GM12878 (cell line): Measurements from ENCODE around the gene USP4. TPM values are rescaled to one million over a fixed set of nuclear protein-coding genes. Genes with fewer than 3 reads are reported as not detected.

Source experiments
- ATAC-seq: fragments of 200-7000 bp; cut with Tn5 transposase; 3 replicates; pipeline ENCODE4 v1.9.1; 2020; ENCODE audit warnings: mild to moderate bottlenecking, moderate library complexity
- BruUV-seq: library from RNA; stranded (reverse); fragments of 400-500 nt; replicated peaks from 2 replicates; lab custom pipeline; 2021; lab: Mats Ljungman, UMichigan
- CTCF ChIA-PET: fragments of 300-600 bp; sonication (Branson Sonifier 250); formaldehyde crosslinking; extraction: SDS; loops from one replicate; lab custom pipeline; 2021; ENCODE audit warnings: inconsistent platforms; lab: Yijun Ruan, JAX
- POLR2A ChIA-PET: fragments of 350-600 bp; formaldehyde crosslinking; extraction: SDS; loops from one replicate; lab custom pipeline; 2021; ENCODE audit warnings: inconsistent platforms; lab: Charles Lee
- RAD21 ChIA-PET: fragments of 300-600 bp; sonication (Branson Sonifier 250); formaldehyde crosslinking; loops from one replicate; lab custom pipeline; 2023; ENCODE audit warnings: antibody characterized with exemption; ENCODE audit not compliant: unreplicated experiment; lab: Charles Lee
- SMC1A ChIA-PET: fragments of 300-600 bp; sonication (Branson Sonifier 250); formaldehyde crosslinking; loops from one replicate; lab custom pipeline; 2023; ENCODE audit not compliant: unreplicated experiment, uncharacterized antibody; lab: Charles Lee
- DNase-seq: peaks from one replicate; pipeline ENCODE4 v3.0.0-alpha.2; 2011; ENCODE audit warnings: low read depth, low spot score
- FAIRE-seq: peaks from 3 replicates; lab custom pipeline; 2011; peaks lifted over from hg19 to GRCh38; lab: Jason Lieb, UNC
- H2AFZ ChIP-seq: 2 replicates; pipeline ENCODE4 v1.6.0; 2011; ENCODE audit warnings: low read depth, low read length, control low read depth; ENCODE audit not compliant: control insufficient read depth
- H3K27ac ChIP-seq: 2 replicates; pipeline ENCODE4 v1.5.1; 2011; ENCODE audit warnings: control low read depth; ENCODE audit not compliant: control insufficient read depth, insufficient read depth
- H3K27me3 ChIP-seq, 2 experiments: replicated peaks in 1 of 2; 2 replicates each; pipeline versions ENCODE4 v1.6.0 to v1.6.1; 2011; ENCODE audit warnings: low read length in 1 of 2; ENCODE audit not compliant: control insufficient read depth in 2 of 2, insufficient read depth in 2 of 2
- H3K36me3 ChIP-seq, 2 experiments: 2 replicates each; pipeline ENCODE4 v1.5.1; 2011; ENCODE audit warnings: low read length in 1 of 2; ENCODE audit not compliant: control insufficient read depth in 2 of 2, insufficient read depth in 2 of 2
- H3K4me1 ChIP-seq: 2 replicates; pipeline ENCODE4 v1.6.1; 2011; ENCODE audit warnings: mild to moderate bottlenecking, low read length, moderate library complexity, mixed read lengths; ENCODE audit not compliant: control insufficient read depth, insufficient read depth
- H3K4me2 ChIP-seq: 2 replicates; pipeline ENCODE4 v1.6.0; 2011; ENCODE audit warnings: control low read depth; ENCODE audit not compliant: control insufficient read depth, insufficient read depth
- H3K4me3 ChIP-seq: fragments of 200-600 bp; sonication (generic); 2 replicates; pipeline ENCODE4 v1.5.1; 2016
- H3K79me2 ChIP-seq: 2 replicates; pipeline ENCODE4 v1.6.0; 2011; ENCODE audit warnings: low read length; ENCODE audit not compliant: control insufficient read depth, insufficient read depth
- H3K9ac ChIP-seq: 2 replicates; pipeline ENCODE4 v1.8.0; 2011; ENCODE audit warnings: low read length, control low read depth, mixed read lengths; ENCODE audit not compliant: control insufficient read depth, insufficient read depth
- H3K9me3 ChIP-seq: replicated peaks from 3 replicates; pipeline ENCODE4 v1.5.1; 2011; ENCODE audit warnings: mild to moderate bottlenecking, low read length; ENCODE audit not compliant: control insufficient read depth, insufficient read depth
- H4K20me1 ChIP-seq: 2 replicates; pipeline ENCODE4 v1.6.0; 2011; ENCODE audit not compliant: control insufficient read depth, insufficient read depth
- CHD4 ChIP-seq: fragments of 200-600 bp; sonication (generic); IDR thresholded peaks from 2 replicates; pipeline ENCODE4 v1.6.1; 2016; ENCODE audit warnings: mild to moderate bottlenecking
- KLF5 ChIP-seq: fragments of 450-650 bp; IDR thresholded peaks from 2 replicates; pipeline ENCODE4 v1.6.1; 2014; ENCODE audit warnings: mild to moderate bottlenecking; ENCODE audit not compliant: partially characterized antibody
- NFIC ChIP-seq: IDR thresholded peaks from 2 replicates; pipeline ENCODE4 v1.6.1; 2012; ENCODE audit warnings: low read depth, mild to moderate bottlenecking, inconsistent platforms, low read length, moderate library complexity
- USF2 ChIP-seq: IDR thresholded peaks from 2 replicates; pipeline ENCODE4 v1.6.1; 2011; ENCODE audit warnings: low read depth, low read length, improper control_type of control experiment, borderline replicate concordance
- ZSCAN29 ChIP-seq: fragments of 450-650 bp; IDR thresholded peaks from 2 replicates; pipeline ENCODE4 v1.6.1; 2017; ENCODE audit warnings: mild to moderate bottlenecking, moderate library complexity
- WGBS: methylation state at CpG from one replicate; pipeline ENCODE4 v1.1.6; 2016; ENCODE audit warnings: low lambda C conversion rate; ENCODE audit not compliant: insufficient replicate concordance, insufficient coverage; ENCODE audit errors: missing lambda C conversion rate; 5-methylcytosine and 5-hydroxymethylcytosine counted together
- in situ Hi-C: fragments of 300-500 bp; cut with MboI; formaldehyde crosslinking; loops from 9 replicates; pipeline ENCODE4 v1.14.3; 2018; ENCODE audit warnings: mixed read lengths
- intact Hi-C: fragments of 100-400 bp; cut with micrococcal nuclease; formaldehyde crosslinking; loops from one replicate; pipeline ENCODE4 v1.14.2; 2022; ENCODE audit not compliant: unreplicated experiment
- polyA plus RNA-seq, 11 experiments: library from polyadenylated mRNA; depleted of rRNA in 4 of 11; unstranded in 6 of 11; stranded (reverse) in 5 of 11; fragments of >200 nt; fragmentation: Nextera tagmentation in 4 of 11; fragmentation: Illumina TruSeq in 1 of 11; extraction: Ambion mirVana in 4 of 11; extraction: Trizol in 1 of 11; gene quantifications; 1 replicate in 1 of 11; 2 replicates in 10 of 11; pipeline versions ENCODE4 v1.2.1 to v1.2.3, GENCODE V29; 2011 to 2016; ENCODE audit warnings: inconsistent platforms in 2 of 11, missing spikeins in 2 of 11, low read depth in 1 of 11
- total RNA-seq, 4 experiments: library from RNA; depleted of rRNA in 3 of 4; stranded (reverse); fragments of >200 nt in 3 of 4; fragmentation: Illumina TruSeq in 1 of 4; extraction: Trizol in 1 of 4; gene quantifications; 2 replicates each; pipeline versions ENCODE4 v1.2.1 to v1.2.3, GENCODE V29; 2013 to 2021
- TF ChIP-seq, protein P1 (sequence below): fragments of 450-650 bp; IDR thresholded peaks from 2 replicates; pipeline ENCODE4 v1.6.1; 2018; ENCODE audit warnings: borderline replicate concordance, mild to moderate bottlenecking; ENCODE audit not compliant: partially characterized antibody
- TF ChIP-seq, protein P2 (sequence below): IDR thresholded peaks from 2 replicates; pipeline ENCODE4 v1.6.1; 2012; ENCODE audit warnings: mild to moderate bottlenecking, low read depth, low read length

Gene USP4
- total and polyA plus RNA-seq, 10 of the 15 experiments (the other 5 are each of a cell fraction or from before 2014, with no cell fraction given), result 26.5 to 77.1 (median 66.0) TPM

DNA sequence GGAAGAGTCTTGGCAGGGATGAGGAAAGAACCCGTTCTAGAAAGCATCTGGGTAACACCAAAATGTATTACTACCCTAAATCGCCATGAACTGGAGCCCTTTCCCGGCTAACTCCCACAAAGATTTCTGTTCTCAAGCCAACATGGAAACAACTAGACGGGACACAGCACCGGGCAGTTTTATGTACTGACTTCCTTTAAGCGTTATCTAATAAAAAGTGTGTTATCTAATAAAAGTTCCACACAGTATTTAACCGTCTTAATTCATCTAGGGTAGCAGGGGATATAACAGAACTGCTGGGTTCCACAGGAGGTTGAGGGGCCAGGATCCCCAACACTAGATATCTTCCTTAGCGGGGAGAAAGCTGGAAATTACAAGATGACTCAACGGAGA lies 62.5 kb downstream of the USP4 start:
- SMC1A ChIA-PET, result interaction anchor here (1.3 kb wide), 1 partner anchor 172 kb away, joined by 5 read pairs; no protein-coding TSS in a partner anchor
- BruUV-seq, result TSS peak; percentile 98
- H3K27ac ChIP-seq, result peak overlapping the region; percentile 76

DNA sequence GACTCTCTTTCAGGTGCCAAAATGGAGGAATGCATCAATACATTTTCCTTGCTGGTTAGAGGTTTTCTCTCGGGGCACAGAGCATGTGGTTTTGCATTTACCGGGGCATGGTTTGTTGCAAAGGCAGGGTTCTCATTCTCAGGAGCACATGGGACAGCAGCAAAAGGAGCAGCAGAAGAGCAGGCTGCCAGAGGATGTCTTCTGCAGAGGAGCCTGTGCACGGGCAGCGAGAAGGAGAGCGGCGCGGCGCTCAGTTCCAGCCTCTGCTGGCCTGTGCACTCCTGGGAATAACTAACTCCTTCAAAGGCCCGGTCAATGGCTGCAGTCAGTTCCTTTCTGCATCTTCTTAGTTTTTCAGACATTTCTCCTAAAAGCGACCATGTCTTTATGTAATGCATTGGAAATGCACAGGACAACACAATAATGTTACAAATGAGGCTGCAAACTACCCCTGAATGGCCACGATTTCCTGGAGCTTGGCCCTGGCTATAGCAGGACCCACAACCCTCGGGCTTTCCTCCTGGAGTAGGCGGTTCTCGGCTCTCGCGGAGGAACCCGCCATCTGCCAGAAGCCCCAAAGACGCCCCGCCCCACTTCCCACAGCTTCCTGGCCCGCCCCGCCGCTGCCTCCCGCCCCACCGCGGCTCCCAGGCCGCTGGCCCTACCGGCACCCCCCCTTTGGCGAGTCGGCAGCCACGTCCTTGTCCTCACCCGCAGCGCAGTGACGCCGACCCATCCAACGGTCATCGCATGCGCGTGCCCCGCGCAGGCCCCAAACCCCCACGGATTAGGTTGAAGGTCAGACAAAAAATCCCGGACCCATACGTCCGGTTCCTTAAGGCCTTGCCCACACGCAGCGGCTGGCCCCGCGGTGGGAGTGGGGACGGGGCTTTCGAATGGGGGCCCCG lies 63.1 kb downstream of the USP4 start, which contains the start of gene C3orf62:
Gene C3orf62, minus strand, starts transcription at position 758 of the 908 bp plus-strand sequence. Its CDS starts 360 bp downstream, at position 398.
- ChIA-PET SMC1A (interaction anchor here (1.3 kb wide), 1 partner anchor 172 kb away, joined by 5 read pairs; no protein-coding TSS in a partner anchor), POLR2A (no interaction called here), RAD21 (interaction anchor here (0.8 to 1.0 kb wide), 2 partner anchors 108 to 172 kb away, joined by 3 to 4 read pairs; no protein-coding TSS in a partner anchor), CTCF (interaction anchor here (1.8 kb wide), 1 partner anchor 87 kb away, joined by 5 read pairs; no protein-coding TSS in a partner anchor)
- H3K79me2 ChIP-seq, result no peaks in the 10 kb centered on the region
- H3K27ac ChIP-seq, result peak within 1 kb of the TSS; percentile 76
- ATAC-seq (peak; percentile 94), DNase-seq (peak; percentile 37), FAIRE-seq (no peak)
- peak within 1 kb of the TSS; percentile 75 for H3K9ac ChIP-seq
- intact Hi-C loops (no loop called here), in situ Hi-C loops (no loop called here)
- H3K36me3 ChIP-seq, result peaks cover 10 to 18% of the 10 kb centered on the region in 2 experiments; a peak in 3 of 4 replicates
- peak within 1 kb of the TSS; percentile 66 for H3K4me3 ChIP-seq
- no peaks in the 10 kb centered on the region for H3K27me3 ChIP-seq
- peak within 1 kb of the TSS; percentile 94 for H2AFZ ChIP-seq
- no peaks in the 10 kb centered on the region for H4K20me1 ChIP-seq
- H3K9me3 ChIP-seq, result no peaks in the 10 kb centered on the region
- no TSS peak for BruUV-seq
- H3K4me2 ChIP-seq, result peak within 1 kb of the TSS; percentile 79
- WGBS, result under 1% methylated on average over 45 of the region's 51 CpGs
- H3K4me1 ChIP-seq, result peaks cover 13% of the 10 kb centered on the region
- TF ChIP-seq, protein P1, sequence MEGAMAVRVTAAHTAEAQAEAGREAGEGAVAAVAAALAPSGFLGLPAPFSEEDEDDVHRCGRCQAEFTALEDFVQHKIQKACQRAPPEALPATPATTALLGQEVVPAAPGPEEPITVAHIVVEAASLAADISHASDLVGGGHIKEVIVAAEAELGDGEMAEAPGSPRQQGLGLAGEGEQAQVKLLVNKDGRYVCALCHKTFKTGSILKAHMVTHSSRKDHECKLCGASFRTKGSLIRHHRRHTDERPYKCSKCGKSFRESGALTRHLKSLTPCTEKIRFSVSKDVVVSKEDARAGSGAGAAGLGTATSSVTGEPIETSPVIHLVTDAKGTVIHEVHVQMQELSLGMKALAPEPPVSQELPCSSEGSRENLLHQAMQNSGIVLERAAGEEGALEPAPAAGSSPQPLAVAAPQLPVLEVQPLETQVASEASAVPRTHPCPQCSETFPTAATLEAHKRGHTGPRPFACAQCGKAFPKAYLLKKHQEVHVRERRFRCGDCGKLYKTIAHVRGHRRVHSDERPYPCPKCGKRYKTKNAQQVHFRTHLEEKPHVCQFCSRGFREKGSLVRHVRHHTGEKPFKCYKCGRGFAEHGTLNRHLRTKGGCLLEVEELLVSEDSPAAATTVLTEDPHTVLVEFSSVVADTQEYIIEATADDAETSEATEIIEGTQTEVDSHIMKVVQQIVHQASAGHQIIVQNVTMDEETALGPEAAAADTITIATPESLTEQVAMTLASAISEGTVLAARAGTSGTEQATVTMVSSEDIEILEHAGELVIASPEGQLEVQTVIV, result no peak
- TF ChIP-seq, protein P2, sequence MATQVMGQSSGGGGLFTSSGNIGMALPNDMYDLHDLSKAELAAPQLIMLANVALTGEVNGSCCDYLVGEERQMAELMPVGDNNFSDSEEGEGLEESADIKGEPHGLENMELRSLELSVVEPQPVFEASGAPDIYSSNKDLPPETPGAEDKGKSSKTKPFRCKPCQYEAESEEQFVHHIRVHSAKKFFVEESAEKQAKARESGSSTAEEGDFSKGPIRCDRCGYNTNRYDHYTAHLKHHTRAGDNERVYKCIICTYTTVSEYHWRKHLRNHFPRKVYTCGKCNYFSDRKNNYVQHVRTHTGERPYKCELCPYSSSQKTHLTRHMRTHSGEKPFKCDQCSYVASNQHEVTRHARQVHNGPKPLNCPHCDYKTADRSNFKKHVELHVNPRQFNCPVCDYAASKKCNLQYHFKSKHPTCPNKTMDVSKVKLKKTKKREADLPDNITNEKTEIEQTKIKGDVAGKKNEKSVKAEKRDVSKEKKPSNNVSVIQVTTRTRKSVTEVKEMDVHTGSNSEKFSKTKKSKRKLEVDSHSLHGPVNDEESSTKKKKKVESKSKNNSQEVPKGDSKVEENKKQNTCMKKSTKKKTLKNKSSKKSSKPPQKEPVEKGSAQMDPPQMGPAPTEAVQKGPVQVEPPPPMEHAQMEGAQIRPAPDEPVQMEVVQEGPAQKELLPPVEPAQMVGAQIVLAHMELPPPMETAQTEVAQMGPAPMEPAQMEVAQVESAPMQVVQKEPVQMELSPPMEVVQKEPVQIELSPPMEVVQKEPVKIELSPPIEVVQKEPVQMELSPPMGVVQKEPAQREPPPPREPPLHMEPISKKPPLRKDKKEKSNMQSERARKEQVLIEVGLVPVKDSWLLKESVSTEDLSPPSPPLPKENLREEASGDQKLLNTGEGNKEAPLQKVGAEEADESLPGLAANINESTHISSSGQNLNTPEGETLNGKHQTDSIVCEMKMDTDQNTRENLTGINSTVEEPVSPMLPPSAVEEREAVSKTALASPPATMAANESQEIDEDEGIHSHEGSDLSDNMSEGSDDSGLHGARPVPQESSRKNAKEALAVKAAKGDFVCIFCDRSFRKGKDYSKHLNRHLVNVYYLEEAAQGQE, result no peak
- TF ChIP-seq KLF5 (no peak), USF2 (no peak), ZSCAN29 (no peak)

More for the DNA sequence above, 62.5 kb downstream of the USP4 start:
- ATAC-seq, result peak; percentile 24
- Histone ChIP-seq H3K36me3 (peaks cover 10 to 22% of the 10 kb centered on the region in 2 experiments; a peak in 3 of 4 replicates), H3K9me3 (no peaks in the 10 kb centered on the region), H2AFZ (peak overlapping the region; percentile 94)
- POLR2A ChIA-PET, result interaction anchor here (0.6 to 1.0 kb wide), 2 partner anchors 28 to 195 kb away, joined by 4 read pairs; no protein-coding TSS in a partner anchor
- TF ChIP-seq NFIC (0 out of 2 replicates have a peak, but pooled peaks have one; percentile 5), CHD4 (no peak)
- TF ChIP-seq, all 136 proteins: peak for 1
- H3K27me3 ChIP-seq, result no peaks in the 10 kb centered on the region
- no peak for FAIRE-seq
- peak overlapping the region; percentile 75 for H3K9ac ChIP-seq
- intact Hi-C loops (no loop called here), in situ Hi-C loops (no loop called here)
- CTCF ChIA-PET, result interaction anchor here (0.6 to 2.0 kb wide), 3 partner anchors 86 to 129 kb away, joined by 4 to 6 read pairs (median 5); partner anchors contain the start of gene KLHDC8B
- no peaks in the 10 kb centered on the region for H3K79me2 ChIP-seq
- H3K4me1 ChIP-seq, result peaks cover 13% of the 10 kb centered on the region
- no peak for DNase-seq
- H3K4me2 ChIP-seq, result peak overlapping the region; percentile 79
- H4K20me1 ChIP-seq, result no peaks in the 10 kb centered on the region
- RAD21 ChIA-PET, result interaction anchor here (0.8 to 1.5 kb wide), 4 partner anchors 26 to 172 kb away, joined by 3 to 4 read pairs (median 3); no protein-coding TSS in a partner anchor
- WGBS, result 3% methylated on average over 9 of the region's 9 CpGs
- peak overlapping the region; percentile 66 for H3K4me3 ChIP-seq
